ENCODE data around the gene COL9A3.

COL9A3 gene

DNA sequence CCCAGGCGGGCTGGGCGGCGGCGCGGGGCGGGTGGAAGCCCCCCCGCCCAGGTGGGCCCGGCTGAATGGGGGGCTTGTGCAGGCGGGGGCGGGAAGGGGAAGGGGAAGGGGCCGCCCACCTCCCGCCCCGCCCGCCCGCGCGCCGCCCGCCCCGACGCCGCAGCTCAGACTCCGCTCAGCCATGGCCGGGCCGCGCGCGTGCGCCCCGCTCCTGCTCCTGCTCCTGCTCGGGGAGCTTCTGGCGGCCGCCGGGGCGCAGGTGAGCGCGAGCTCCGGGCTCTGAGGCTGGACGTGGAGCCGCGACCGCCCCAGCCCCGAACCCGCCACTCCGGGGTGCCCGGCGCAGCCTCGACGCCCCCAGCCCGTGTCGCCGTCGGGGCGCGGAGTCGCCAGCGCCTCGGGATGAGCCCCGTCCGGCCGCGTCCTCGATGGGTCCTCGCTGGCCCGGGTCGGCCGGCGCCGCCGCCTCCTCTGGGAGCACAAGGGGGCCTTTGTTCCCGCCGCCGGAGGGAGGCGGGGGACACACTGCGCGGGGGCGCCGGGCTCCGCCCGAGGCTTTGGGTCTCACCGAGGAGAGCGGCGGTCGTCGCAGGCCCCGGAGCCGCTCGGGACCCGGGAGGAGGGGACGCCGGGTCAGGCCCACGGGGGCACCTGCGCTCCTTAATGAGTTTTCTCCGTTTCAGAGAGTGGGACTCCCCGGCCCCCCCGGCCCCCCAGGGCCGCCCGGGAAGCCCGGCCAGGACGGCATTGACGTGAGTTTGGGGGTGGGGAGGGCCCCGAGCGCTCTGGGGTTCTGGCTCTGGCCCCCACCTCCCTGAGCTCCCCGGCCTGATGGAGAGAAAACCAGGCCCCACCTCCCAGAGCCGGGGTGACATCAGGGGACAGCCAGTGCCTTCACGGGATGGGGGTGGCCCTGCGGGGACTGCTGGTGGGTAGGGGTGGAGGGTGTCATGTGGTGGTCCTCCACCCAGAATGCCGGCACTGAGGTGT, at the start of gene COL9A3:
COL9A3 (plus strand) TSS at position 167 of the 990 bp plus-strand sequence; CDS start at position 182, 15 bp downstream.
- no peak for DNase-seq

DNA sequence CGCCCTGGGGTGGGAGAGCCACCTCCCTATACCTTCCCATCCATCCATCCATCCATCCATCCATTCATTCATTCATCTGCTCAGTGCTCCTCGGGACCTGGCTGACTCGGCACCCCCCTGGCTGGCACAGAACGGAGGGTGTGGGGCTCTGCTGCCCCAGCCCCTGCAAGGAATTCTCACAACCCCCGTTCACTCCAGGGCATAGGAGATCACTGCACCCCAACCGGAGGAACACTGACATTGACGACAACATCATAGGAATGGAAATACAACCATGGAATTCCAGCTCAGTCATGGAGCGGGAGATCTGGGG, 48.7 kb upstream of the COL9A3 start:
- no peak for DNase-seq

DNA sequence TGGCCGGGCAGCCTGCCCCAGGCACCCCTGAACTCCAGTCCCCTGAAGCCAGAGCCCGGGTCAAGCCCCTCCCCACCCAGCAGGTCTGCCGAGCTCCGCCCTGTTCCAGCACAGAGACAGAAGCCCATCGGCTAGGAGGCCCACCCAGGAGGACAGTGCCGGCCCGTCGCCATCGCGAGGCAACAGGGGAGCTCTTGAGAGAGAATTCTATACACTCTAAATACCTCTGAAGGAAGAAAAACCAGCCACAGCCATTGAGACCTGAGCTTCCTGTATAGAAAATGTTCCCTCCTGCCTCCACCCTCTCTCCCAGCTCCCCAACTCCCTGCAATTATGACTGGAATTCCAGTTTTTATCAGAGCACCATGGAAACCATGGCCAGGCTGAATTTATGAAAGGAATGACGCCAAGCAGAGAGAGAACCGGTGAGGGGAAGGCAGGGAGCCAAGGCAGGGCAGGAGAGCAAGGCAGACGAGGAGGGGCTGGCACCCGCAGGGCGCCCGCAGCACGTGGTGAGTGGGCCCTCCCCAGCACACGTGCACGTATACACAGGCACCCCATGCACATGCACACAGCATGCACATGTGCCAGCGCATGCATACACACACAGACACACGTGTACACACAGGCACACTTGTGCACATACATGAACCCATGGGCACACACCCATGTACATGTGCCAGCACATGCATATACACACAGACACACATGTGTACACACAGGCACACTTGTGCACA, 48.1 kb upstream of the COL9A3 start:
- DNase-seq: peak in 1 of 2 experiments; percentile 6

DNA sequence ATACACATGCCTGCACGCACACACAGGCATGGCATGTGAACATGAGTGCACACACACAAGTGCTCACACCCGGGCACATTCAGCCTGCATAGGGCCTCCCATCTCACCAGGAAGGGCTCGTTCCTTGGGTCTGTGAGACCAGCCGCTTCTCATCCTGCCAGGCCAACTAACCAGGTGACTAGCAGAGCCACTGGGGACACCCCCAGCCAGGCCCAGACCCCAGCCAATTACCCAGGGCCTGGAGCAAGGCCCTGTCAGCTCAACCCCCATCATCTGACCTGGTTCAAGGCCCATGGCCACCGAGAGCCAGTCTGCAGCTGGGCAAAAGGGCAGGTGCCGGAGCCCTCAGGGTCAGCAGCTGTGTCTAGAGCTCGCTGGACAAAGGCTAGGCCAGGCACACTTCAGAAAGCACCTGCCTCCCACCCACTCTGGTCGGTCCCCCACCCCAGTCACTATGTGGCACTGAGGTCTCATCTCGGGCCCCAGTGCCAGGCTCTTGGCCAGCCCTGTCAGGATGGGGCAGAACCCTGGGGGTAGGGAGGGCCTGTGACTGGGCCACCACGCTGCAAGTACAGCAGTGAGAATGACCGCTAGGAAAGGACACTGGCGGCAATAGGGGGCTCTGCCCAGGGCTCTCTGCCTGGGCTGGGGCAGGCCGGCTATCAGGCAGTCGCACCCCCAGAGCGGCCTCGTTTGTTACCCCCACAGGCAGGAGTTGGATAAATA, 47.3 kb upstream of the COL9A3 start:
- no peak for DNase-seq

DNA sequence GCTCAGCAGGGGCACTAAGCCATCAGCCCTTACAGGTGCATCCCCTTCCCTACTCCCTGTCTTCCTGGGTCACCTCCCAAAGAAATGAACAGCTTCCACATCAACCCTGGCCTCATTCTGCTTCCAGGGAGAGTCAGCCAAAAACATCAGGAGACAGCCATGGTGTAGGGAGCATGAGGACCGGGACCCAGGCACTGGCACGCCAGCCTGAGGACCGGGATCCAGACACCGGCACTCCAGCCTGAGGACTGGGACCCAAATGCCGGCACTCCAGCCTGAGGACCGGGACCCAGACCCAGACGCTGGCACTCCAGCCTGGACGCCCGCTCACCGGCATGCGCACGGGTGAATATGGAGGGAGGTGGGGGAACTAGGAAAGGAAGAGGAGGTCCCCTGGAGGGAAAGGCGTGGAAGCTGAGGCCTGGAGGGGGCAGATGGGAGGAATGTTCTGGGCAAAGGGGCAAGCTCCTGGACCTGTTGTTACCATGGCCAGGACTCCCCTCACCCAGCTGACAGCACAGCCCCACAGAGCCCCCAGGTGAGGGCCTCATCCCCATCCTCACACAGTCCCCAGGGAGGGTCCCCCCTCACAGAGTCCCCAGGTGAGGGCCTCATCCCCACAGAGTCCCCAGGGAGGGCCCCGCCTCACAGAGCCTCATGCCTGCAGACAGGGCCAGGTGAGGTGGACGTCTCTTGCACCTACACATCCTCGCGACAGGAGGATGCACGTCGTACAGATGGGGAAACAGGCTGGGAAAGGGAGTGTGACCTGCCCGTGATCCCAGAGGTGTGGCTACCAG, 46.5 kb upstream of the COL9A3 start:
- no peak for DNase-seq

DNA sequence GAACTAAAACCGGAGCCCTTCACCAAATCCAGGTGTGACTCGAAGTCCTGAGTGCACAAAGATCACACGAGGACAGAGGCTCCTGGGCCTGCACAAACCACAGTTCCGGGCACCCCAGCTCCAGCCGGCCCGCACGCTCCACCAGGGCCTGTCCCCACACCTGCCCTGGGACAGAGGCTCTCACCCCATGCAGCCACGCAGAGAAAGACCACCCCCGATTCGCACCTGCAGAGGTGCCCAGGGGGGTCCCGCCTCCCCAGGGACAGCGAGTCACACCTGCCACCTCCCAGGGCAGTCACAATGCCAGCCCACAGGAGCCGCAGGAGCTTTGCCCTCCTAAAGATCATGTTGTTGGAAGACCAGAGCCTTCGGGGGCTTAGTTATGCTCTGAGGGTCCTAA, 45.9 kb upstream of the COL9A3 start:
- no peak for DNase-seq

DNA sequence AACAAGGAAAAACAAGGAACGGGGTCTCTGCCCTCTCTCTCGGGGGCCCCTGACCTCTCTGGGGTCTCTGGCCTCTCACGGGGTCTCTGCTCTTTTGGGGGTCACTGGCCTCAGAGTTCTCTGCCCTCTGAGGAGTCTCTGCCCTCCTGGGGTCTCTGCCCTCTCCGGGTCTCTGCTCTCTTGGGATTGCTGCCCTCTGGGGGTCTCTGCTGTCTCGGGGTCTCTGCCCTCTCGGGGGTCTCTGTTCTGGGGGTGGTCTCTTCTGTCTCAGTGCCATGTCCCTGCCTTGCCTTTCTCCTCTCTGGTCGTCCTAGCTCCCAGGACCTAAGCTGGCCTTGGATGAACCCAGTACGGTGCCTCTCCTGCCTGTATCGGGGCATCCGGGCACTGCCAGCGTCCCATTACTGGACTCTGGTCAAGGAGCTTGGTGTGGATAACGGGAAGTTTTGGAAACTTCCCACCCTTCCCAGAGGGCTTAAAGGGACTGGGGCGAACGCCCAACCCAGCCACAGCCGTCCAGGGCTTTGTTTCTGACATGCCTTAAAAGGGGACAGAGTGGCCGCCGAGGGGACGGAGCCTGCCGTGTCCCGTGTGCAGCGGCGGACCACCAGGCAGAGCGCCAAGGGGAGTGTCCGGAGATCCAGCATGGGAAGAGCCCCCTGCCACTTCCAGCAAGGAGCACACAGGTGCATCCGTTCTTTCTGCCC, 45.3 kb upstream of the COL9A3 start:
- DNase-seq: no peak

DNA sequence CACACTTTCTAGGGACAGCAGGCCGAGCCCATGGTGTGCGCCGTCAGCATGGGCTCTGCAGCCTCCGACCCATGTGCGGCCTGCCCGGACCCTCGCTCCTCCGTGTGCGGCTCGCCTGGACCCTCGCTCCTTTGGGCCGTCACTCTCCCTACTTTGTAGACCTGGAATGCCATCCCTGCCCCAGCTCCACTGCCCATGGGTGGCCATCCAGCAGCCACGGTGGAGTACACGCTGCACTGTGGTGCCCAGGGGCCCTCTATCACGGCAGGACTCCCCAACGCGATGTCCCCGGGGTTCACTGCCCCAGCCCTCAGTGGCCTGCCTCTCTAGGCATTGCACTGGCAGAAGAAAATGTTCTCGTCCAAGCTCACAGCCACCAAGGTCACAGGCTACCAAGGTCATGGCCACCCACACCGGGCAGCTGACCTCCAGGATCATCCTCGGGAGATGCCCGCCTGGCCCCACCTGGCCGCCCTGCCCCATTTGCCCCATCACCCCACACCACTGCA, 44.7 kb upstream of the COL9A3 start:
- no peak for DNase-seq

DNA sequence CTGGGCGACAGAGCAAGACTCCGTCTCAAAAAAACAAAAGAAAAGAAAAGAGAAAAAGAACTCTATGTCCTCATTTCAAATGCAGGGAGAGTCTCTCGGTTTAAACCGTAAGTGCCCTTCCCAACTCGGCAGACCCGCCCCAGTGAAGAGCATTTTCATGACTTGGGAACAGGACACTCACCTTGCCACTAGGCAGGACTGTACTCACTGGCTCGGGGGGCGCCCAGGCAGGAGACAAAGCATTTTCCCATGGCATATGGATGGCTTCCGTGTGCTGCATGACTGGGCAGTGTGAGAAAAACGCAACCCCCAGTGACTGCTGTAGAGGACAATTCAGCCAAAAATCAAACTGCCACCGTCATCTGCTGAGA, 44.2 kb upstream of the COL9A3 start:
- no peak for DNase-seq

DNA sequence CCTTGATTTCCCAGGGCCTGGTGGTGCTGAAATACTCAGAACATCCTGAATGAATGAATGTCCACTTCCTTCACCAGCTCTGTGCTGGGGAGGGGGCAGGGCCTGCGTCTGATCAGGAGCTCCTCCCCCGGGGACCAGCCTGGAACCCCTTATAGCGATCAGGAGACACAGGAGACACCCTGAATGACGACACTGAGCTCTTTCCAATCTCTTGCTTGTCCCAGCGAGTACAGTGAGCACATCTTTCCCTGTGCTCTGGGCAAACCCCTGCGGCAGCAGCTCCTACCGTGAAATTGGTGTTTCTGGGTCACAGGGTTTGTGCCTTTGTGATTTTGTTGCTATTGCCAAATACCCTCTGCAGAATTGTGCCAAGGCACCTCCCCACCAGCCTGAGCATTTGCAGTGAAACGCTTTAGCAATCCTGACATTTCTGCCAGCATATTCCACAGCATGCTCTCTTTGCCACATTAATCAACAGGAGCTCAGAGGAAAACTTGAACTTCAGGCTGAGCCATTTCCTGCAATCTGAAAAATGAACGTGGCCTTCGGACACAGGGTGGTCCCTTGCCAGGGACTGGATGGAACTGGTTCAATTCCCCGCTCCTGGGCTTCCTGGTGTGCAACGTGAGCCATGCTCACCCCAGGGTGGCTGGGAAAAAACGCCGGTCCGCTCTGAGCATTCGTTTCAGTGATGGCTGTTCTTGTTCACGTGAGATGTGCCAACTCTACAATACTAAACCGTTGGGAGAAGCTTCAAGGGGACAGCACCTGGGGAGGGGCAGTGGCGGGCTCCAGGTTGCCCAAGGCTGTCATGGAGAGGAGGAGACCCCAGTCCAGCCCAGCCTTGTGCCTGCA, 43.6 kb upstream of the COL9A3 start:
- no peak for DNase-seq

DNA sequence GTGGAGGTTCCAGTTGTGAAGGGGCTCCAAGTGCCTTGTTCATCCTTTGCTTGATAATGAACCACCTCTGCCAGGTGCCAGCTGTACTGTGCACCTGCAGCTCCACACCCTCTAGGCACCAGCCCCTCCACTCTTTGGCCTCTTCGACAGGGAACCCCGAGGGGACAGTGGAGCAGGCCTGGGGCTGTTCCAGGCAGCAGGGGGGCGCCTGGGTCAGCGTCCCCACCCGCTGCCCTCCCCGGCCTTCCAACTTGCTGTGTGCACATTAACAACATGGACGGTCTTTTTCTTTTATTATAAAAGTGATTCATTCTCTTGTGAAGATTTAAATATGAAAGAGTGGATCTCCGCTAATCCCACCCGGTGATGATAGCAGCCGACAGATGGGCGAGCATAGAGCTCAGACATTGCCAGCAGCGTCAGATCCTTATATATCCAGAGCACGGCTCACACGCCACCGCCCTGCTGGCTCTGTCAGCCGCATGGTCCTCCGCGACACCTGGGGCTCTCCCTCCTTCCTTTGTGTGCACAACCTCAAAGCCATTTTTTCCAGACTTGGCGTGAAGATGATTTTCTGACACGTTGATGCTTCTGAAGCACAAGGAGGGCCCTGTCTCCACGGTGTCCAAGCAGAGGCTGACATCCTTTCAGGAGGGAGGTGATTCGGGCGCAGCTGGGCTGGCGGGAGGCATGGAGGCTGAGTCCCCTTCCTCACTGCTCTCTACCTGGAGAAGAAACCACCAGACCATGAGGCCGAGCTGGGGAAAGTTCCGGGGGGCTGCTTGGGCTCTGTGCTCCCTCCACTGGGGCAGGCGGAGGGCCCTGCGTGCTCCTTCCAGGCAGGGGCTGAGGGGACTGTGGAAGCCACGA, 42.8 kb upstream of the COL9A3 start:
- DNase-seq: peak in 1 of 2 experiments; percentile 45

DNA sequence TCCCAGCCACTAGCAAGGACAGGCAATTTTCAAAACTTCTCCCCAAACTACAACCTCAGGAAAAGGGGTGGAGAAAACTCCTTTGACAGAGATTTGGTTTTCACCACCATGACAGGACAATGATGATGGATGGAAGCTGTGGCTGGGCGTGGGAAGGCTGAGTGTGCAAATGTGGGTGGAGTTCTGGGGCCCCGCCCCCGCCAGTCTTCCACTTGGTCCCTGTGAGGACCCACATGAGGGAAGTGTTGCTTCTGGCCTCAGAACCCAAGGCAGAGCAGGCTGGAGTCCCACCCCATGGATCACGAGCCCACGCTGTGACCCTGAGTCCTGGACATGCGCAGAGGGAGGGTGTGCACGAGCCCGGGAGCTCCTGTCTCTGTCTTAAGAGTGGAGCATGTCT, 42.1 kb upstream of the COL9A3 start:
- no peak for DNase-seq

DNA sequence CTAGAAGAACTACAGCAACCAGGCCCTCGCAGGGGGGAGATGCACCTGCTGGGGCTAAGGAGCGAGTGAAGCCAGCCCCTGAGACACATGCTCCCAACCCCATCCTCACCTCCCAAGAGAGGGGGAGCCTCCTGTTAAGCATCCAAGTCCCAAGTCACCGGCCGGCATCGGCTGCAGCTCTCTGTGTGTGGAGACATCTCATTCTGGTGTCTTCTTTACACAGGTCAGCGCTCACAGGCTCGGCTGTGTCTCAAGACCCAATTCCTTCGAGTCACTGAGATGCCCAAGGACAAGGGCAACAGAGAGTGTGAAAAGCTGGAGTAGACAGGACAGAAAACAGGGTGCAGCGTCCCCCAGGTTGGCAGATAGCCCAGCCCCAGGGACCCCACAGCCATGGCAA, 41.6 kb upstream of the COL9A3 start:
- DNase-seq: no peak

DNA sequence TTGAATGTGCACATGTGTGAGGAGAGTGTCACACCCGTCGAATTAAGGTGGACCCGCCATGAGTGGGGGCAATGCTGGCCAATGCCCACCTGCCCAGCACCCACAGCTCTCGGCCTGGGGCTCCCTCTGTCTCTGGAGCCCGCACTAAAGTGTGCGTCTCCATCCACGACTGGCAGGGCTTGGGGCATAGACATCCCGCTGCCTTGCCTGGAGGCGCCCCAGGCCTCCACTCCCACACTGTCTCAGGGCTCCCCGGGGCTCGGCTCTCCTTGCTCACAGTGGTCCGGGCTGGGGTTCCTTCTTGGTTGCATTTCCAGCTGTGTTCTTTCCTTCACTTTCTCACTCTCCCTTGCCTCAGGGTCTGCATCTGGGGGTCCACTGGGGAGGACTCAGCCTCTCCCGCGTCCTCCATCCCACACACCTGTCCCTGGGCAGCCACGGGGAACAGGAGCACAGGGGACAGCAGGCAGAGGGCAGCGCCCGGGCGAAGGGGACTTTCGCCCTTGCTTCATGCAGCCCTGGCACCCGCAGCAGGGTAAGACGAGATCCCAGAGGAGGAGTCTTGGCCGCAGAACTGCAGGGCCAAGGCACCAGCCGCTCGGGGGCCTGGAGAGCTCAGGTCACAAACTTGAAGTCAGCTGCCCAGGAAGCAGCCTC, 40.7 kb upstream of the COL9A3 start:
- DNase-seq: no peak

DNA sequence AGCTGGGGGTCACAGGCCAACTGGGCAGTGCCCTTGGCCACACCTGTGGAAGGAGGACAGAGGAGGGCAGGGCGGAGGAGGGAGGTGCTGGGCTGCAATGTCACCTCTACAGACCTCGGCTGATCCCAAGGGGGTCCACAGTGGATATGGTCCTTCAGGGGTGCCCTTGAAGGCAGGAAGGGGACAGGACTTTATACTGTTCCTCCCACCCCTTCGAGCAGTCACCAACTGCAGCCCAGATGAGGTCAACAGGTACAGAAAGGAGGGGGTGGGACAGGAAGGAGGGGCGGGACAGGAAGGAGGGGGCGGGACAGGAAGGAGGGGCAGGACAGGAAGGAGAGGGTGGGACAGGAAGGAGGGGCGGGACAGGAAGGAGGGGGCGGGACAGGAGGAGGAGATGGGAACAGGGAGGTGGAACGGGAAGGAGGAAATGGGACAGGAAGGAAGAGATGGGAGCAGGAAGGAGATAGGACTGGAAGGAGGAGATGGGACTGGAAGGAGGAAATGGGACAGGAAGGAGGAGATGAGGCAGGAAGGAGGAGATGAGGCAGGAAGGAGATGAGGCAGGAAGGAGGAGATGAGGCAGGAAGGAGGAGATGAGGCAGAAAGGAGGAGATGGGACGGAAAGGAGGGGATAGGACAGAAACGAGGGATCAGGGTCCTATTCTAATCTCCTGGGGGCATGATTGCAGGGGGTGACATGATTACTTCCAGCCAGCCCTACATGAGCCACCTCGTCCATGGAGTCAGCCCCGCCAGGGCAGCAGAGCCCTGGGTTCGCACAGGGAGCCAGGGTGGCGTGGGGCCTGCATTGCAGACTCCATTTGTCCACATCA, 39.9 kb upstream of the COL9A3 start:
- DNase-seq: peak in 1 of 2 experiments; percentile 20

DNA sequence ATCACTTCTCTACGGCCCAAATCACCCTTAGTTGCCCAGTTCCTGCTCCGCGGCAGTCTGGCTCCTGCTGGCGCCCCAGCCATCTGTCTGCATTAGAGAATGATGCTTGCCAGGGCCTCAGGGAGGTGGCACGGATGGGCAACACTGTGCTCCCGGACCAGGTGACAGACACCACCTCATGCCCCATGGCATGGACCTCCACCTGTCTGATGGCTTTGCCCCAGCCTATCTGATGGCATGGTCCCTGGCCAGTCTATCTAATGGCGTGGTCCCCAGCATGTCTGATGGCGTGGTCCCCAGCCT, 39.4 kb upstream of the COL9A3 start:
- DNase-seq: no peak

DNA sequence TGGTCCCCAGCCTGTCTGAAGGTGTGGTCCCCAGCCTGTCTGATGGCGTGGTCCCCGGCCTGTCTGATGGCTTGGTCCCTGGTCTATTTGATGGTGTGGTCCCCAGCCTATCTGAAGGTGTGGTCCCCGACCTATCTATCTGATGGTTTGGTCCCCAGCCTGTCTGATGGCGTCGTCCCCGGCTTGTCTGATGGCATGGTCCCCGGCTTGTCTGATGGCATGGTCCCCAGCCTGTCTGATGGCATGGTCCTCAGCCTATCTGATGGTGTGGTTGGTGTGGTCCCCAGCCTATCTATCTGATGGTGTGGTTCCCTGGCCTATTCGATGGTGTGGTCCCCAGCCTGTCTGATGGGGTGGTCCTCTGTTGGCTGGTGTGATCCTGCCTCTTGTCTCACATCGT, 38.8 kb upstream of the COL9A3 start:
- DNase-seq: no peak
